Activated naive CD8-positive, alpha-beta T cell (primary cell): ENCODE data around the gene NFE2L2.
"Not testable (repeated sequence)": the region's sequence is repeated elsewhere in the genome, so short reads cannot be mapped to it uniquely, and the experiment has no call there.

Experiments used
- H3K27ac Mint-ChIP-seq: one replicate; pipeline ENCODE4 v1.8.0; 2021; ENCODE audit warnings: mixed read lengths
- H3K27me3 Mint-ChIP-seq: one replicate; pipeline ENCODE4 v1.8.0; 2021; ENCODE audit warnings: mixed read lengths
- H3K36me3 Mint-ChIP-seq: one replicate; pipeline ENCODE4 v1.8.0; 2021; ENCODE audit warnings: mixed read lengths
- H3K4me1 Mint-ChIP-seq: one replicate; pipeline ENCODE4 v1.8.0; 2021; ENCODE audit warnings: low read depth, mixed read lengths
- H3K4me3 Mint-ChIP-seq: one replicate; pipeline ENCODE4 v1.8.0; 2021; ENCODE audit warnings: mild to moderate bottlenecking, mixed read lengths
- H3K9me3 Mint-ChIP-seq: one replicate; pipeline ENCODE4 v1.8.0; 2021; ENCODE audit warnings: low read depth, mixed read lengths

Gene NFE2L2

DNA sequence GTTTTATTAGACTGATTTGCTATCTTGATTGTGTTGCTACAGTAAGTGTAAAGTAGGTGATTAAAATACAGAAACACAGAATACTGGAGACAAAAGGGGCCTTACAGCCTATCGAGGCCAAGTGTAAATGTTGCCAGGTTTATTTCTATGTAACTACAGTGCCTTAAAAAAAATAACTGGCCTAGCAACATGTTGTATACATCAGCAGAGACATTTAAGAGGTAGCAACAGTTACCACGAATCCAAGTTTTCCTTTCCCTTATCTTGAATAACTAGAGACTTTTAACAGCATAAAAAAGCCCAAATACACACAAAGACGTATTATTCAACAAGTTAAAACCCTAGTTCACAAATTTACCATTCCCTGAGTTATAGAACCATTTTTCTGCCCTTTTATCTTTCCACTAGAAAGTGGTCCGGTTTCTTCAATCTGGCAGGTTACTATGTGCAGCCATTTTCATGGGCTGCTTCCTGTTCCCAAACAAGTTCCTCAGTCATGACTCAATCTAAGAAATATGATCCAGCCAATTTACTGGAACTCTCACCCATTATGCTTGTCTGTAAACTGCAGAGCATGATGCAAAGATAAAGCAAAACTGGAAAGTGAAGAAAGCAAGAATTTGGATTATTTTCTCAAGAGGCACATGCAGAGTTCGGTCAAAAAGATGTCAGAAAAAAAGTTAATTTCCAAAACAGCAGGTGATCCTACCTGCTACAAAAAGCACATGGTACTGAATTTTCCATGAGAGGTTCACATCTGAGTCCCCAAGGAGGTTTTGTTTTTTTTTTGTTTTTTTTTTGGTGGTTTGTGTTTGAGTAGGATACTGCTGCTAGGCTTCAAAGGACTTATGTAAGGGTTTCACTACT, 22.2 kb downstream of the NFE2L2 start:
- Mint-ChIP-seq H3K27me3 (no peaks in the 10 kb centered on the region), H3K36me3 (peaks cover 10% of the 10 kb centered on the region), H3K4me3 (peak overlapping the region; percentile 48), H3K4me1 (peaks cover 89% of the 10 kb centered on the region), H3K9me3 (no peaks in the 10 kb centered on the region), H3K27ac (peak overlapping the region; percentile 82)

DNA sequence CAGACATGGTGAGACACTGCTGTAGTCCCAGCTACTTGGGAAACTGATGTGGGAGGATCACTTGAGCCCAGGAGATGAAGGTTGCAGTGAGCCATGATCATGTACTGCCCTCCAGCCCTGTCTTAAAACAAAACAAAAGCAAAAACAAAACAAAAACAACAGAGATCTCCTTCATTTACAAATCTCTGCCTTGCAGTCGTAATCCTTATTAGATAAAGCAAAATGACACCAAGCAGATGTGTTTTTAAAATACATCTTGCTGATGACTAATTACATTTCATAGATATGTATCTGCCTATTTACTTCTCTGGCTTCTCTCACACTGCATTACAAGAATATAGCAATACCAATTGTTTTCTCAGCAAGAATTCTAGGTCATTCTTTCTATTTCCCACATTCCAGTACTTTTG, 22.8 kb downstream of the NFE2L2 start:
- Mint-ChIP-seq H3K4me3 (peak overlapping the region; percentile 48), H3K9me3 (no peaks in the 10 kb centered on the region), H3K36me3 (peaks cover 10% of the 10 kb centered on the region), H3K27ac (peak overlapping the region; percentile 82), H3K27me3 (no peaks in the 10 kb centered on the region), H3K4me1 (peaks cover 85% of the 10 kb centered on the region)

DNA sequence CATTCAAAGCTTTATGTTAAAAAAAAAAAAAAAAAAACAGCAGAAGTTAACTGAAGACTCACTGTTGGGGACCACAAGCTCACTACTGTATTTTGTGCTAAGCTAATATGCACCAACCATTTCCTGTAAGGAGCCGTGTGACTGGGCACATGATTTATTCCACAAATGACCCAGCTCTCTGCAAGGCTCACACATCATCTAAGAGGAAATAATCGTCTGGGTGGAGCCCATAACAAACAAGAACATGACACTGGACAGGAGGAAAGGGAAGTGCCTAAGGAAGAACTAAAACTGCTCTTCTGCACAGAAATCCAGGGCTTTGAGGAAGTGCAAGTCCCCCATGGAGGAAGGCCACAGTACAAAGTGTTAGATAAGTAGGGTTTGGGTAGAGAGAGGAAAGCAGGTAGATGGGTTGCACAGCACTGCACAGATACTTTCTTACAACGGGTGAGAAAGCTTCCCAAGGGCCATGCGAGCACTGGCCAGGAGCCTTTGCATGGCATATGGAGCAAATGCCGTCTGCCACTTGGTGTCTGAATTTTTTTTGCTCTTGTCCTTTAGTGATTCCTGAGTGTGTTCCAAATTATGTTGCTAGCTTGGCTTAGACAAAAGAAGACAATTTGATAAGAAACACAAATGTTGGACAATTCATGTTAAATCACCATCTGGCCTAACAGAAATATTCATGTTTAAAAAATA, 24.4 kb downstream of the NFE2L2 start:
- Mint-ChIP-seq H3K27ac (peak overlapping the region; percentile 82), H3K4me3 (peak overlapping the region; percentile 66), H3K36me3 (peaks cover 10% of the 10 kb centered on the region), H3K9me3 (no peaks in the 10 kb centered on the region), H3K4me1 (peaks cover 83% of the 10 kb centered on the region), H3K27me3 (no peaks in the 10 kb centered on the region)

DNA sequence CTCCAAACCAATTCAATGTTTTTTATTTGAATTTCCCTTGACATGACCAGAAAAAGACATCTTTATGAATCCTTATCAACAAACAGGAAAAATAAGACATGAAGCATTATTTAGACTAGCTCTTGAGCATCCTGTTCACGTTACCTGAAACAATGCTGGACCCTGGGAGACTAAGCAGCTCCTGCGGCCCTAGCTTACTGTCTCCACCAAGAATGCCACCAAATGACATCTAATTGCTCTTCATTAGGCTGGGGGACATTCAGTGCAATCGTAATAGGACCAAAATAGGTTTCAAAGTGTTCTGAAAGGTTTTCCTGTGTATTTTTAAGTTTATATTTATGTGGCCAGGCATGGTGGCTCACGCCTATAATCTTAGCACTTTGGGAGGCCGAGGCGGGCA, 25.5 kb downstream of the NFE2L2 start:
- Mint-ChIP-seq H3K27ac (peak overlapping the region; percentile 75), H3K27me3 (no peaks in the 10 kb centered on the region), H3K36me3 (peaks cover 13% of the 10 kb centered on the region), H3K4me3 (no peak overlapping the region), H3K4me1 (peaks cover 80% of the 10 kb centered on the region), H3K9me3 (no peaks in the 10 kb centered on the region)

DNA sequence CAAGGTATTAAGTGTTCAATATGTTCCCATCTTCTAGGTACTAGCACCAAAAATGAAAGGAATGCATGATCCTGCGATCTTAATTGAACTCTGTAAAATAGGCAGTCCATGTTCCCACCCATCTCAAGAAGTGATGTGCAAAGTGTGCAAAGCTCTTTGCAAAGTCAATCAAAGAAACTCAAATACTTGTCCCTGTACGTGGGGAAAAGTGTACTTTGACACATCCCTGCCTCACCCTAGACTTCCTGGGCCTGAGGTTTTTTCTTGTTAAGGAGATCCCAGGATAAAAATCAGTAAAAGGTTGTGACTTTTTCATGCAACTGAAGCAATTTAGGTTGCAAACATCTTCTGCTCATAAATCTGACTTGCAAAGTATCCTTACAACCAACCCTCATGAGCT, 26.6 kb downstream of the NFE2L2 start:
- no peak overlapping the region for H3K4me3 Mint-ChIP-seq
- H3K36me3 Mint-ChIP-seq = peaks cover 14% of the 10 kb centered on the region
- H3K9me3 Mint-ChIP-seq = no peaks in the 10 kb centered on the region
- peaks cover 73% of the 10 kb centered on the region for H3K4me1 Mint-ChIP-seq
- H3K27ac Mint-ChIP-seq = peak overlapping the region; percentile 75
- no peaks in the 10 kb centered on the region for H3K27me3 Mint-ChIP-seq

DNA sequence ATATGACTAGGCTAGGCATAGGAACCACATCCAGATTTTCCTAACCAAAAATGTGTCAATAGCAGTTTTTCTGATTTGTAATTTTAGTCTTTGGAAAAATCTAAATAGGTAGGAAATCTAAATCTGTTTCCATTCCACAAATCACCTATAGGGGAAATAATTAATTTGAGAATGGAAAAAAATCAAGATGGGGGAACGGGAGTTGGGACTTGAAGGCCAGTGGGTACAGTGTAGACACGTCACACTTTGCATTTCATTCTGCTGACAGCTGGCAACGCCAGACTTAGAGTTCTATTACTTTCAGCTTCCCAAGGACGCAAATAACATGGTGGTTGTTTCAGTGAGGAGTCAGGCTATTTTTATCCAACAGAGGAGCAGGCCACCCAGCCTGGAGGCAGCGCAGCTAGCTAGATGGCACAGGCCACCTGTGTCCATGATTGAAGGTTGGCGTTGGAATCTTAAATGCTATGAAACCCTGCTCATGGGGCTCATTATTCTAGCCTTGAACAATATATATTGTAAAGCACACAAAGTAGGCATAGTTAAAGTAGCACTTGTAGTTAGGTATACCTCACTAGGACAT, 28.6 kb downstream of the NFE2L2 start:
- no peak overlapping the region for H3K4me3 Mint-ChIP-seq
- H3K27ac Mint-ChIP-seq = peak overlapping the region; percentile 55
- H3K4me1 Mint-ChIP-seq = peaks cover 65% of the 10 kb centered on the region
- H3K36me3 Mint-ChIP-seq = peaks cover 16% of the 10 kb centered on the region
- H3K27me3 Mint-ChIP-seq = no peaks in the 10 kb centered on the region
- H3K9me3 Mint-ChIP-seq = no peaks in the 10 kb centered on the region

DNA sequence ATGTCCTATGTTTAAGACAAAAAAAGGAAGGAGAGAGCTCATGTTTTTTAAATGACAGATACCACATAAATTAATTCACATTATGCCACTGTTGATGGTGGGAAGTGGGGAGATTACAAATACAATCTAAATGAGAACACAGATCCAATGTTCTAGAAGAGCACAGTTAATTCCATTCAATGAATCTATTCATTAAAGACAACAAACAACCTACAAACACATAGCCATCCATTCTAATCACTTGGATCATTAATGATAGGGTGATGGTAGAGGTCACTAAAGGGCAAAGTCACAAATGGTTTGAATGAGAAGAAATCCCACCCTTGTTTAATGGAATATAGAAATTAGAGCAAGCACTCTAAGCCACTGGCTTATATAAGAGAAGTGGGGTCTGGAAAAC, 30.3 kb downstream of the NFE2L2 start:
- Mint-ChIP-seq H3K36me3 (peaks cover 24% of the 10 kb centered on the region), H3K27me3 (no peaks in the 10 kb centered on the region), H3K4me1 (peaks cover 61% of the 10 kb centered on the region), H3K4me3 (no peak overlapping the region), H3K27ac (peak overlapping the region; percentile 70), H3K9me3 (no peaks in the 10 kb centered on the region)

DNA sequence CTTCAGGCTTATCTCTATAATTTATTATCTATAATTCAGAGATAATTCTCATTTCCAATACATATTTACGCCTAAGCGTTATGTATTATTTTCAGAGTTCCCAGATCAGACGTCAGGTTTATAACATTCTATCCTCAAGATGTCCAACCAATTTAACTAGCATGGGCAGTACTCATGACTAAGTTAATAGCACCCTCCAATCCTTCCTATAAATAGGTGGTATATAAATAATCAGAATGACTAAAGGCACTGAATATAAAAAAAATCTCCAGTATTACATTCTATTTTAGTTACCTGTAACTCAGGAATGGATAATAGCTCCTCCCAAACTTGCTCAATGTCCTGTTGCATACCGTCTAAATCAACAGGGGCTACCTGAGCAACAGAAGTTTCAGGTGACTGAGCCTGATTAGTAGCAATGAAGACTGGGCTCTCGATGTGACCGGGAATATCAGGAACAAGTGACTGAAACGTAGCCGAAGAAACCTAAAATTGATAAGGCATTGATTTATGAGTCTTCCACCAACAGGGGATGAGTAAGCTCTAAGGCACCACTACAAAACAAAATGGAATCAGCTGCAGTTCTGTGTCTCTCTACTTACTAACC, 32.3 kb downstream of the NFE2L2 start:
- Mint-ChIP-seq H3K27me3 (no peaks in the 10 kb centered on the region), H3K4me3 (no peak overlapping the region), H3K4me1 (peaks cover 54% of the 10 kb centered on the region), H3K9me3 (no peaks in the 10 kb centered on the region), H3K36me3 (peaks cover 31% of the 10 kb centered on the region), H3K27ac (peak overlapping the region; percentile 41)

DNA sequence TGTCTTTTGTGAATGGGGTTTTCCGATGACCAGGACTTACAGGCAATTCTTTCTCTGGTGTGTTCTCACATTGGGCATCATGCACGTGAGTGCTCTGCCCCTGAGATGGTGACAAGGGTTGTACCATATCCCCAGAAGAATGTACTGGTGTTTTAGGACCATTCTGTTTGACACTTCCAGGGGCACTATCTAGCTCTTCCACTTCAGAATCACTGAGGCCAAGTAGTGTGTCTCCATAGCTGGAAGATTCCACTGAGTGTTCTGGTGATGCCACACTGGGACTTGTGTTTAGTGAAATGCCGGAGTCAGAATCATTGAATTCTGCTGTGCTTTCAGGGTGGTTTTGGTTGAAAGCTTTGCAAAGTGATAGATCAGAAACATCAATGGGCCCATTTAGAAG, 33.3 kb downstream of the NFE2L2 start:
- H3K36me3 Mint-ChIP-seq = peaks cover 31% of the 10 kb centered on the region
- H3K9me3 Mint-ChIP-seq = no peaks in the 10 kb centered on the region
- peaks cover 54% of the 10 kb centered on the region for H3K4me1 Mint-ChIP-seq
- no peaks in the 10 kb centered on the region for H3K27me3 Mint-ChIP-seq
- H3K4me3 Mint-ChIP-seq = no peak overlapping the region
- H3K27ac Mint-ChIP-seq = peak overlapping the region; percentile 85

DNA sequence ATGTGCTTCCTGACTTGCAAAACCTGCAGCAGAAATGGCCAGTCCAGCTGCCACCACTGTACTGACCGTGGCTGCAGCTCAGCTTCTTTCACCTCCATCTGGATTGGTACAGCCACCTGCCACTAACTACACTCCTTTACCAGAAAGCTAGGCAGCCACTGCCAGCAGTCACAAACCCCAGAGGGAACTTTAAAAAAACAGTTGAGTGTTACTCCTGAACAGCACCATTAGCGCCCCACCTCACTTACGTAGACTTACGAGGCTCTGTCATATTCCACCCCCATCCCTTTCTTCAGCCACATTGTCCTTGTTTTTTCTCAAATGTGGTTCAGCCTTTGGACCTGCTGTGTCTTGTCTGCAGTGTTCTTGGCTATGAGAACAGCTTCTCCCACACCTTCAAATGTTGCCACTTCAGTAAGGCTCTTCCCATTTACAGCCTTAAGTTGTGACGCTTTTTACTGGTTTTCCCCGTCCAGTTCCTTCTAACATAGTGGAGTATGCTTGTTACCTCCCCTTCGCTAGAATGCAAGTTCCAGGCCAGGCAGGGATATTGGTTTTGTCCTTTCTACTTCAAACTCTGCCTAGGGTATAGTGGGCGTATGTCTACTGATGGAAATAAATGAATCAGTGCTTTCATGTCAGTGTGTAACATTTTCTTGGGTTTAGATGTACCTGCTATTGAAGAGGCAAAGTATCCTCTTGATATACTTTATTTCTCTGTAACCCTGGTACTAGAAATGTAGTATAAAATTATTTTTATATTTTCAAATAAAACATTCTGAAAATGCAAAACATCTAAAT, 34.9 kb downstream of the NFE2L2 start:
- H3K36me3 Mint-ChIP-seq = peaks cover 31% of the 10 kb centered on the region
- H3K4me1 Mint-ChIP-seq = peaks cover 47% of the 10 kb centered on the region
- H3K27ac Mint-ChIP-seq = peak overlapping the region; percentile 65
- H3K9me3 Mint-ChIP-seq = no peaks in the 10 kb centered on the region
- no peak overlapping the region for H3K4me3 Mint-ChIP-seq
- no peaks in the 10 kb centered on the region for H3K27me3 Mint-ChIP-seq

DNA sequence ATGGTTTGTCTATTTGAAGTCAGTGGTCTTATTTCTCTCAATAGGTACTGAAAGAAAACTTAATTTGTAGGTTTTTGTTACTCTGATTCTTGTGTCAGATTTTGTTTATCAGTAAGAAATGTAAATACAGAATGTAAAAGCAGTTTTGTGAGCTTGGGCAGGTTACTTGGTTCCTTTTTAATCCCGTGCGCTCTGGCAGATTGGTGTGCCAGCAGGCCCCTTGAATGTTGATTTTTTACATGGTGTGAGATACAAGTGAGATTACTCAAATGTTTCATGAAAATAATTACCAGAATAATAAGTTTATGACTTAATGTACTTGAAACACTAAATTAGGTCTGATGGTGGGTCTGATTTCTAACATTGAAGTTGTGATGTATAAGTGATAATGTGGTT, 38.6 kb downstream of the NFE2L2 start:
- H3K36me3 Mint-ChIP-seq = peaks cover 28% of the 10 kb centered on the region
- peak overlapping the region; percentile 67 for H3K27ac Mint-ChIP-seq
- H3K4me3 Mint-ChIP-seq = no peak overlapping the region
- no peaks in the 10 kb centered on the region for H3K9me3 Mint-ChIP-seq
- peaks cover 44% of the 10 kb centered on the region for H3K4me1 Mint-ChIP-seq
- no peaks in the 10 kb centered on the region for H3K27me3 Mint-ChIP-seq

DNA sequence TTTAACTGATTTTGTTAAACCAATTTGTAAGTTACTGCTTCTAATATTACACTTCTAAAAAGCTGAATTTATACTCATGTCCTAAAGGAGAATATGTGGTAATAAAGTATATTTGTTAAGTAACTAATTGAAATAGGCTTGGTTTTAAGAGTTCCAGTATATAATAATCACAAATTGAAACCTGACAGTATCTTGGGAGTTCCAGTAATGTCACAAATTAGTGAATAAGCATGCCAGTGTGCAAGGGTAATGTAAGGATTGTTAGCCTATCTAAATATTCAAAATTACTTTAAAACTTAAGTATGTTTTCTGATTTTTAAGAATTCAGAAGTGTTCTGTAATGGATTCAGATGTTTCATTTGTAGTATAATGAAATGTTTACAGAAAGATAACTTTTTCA, 41.1 kb downstream of the NFE2L2 start:
- H3K27ac Mint-ChIP-seq, H3K4me3 Mint-ChIP-seq, H3K27me3 Mint-ChIP-seq, H3K9me3 Mint-ChIP-seq: not testable (repeated sequence)
- H3K4me1 Mint-ChIP-seq = peaks cover 43% of the 10 kb centered on the region
- peaks cover 12% of the 10 kb centered on the region for H3K36me3 Mint-ChIP-seq

DNA sequence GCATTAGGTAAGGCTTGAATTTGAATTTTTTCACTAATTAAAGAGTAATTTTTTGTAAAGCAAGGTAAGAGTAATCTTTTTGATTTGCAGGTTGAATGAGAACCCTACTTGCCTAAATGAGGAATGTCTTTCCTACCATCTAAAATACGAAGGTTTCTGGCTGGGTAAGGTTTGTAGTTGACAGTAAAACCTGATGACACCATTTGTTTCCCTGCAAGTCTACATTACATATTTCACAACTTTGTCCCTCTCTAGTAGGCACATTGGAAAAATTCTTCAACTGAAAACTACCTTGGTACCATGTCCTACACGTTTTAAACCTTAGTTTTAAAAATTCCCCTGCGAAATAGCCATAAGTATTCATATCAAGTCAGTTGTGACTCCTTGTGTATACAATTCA, 42.6 kb downstream of the NFE2L2 start:
- Mint-ChIP-seq H3K4me1 (peaks cover 49% of the 10 kb centered on the region), H3K9me3 (no peaks in the 10 kb centered on the region), H3K36me3 (peaks cover 12% of the 10 kb centered on the region), H3K27me3 (no peaks in the 10 kb centered on the region), H3K4me3 (no peak overlapping the region), H3K27ac (peak overlapping the region; percentile 66)

DNA sequence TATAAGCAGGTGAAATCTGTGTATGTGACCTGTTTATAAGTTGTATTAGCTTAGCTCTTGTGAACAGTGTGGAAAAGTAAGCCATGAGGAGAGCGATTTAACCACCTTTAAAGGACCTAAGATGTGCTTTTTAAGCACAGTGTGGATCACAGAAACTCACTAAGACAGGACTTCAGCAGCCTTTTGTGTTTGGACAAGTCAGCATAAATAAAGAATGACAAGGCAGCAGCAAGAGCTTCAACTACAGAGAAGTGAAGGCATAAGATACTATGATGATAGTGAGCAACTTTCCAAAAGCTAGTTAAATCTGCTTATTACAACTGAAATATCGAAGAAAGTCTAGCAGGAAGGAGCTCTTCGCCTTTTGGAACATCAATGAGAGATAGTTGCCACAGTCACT, 43.0 kb downstream of the NFE2L2 start:
- H3K27ac Mint-ChIP-seq = peak overlapping the region; percentile 16
- H3K27me3 Mint-ChIP-seq = no peaks in the 10 kb centered on the region
- peaks cover 12% of the 10 kb centered on the region for H3K36me3 Mint-ChIP-seq
- H3K4me3 Mint-ChIP-seq = no peak overlapping the region
- H3K4me1 Mint-ChIP-seq = peaks cover 51% of the 10 kb centered on the region
- H3K9me3 Mint-ChIP-seq = no peaks in the 10 kb centered on the region
